HG03432 (cell line): ENCODE data around the gene NAXD.
"Not testable (repeated sequence)": the region's sequence is repeated elsewhere in the genome, so short reads cannot be mapped to it uniquely, and the experiment has no call there.

ENCODE experiments used
- ATAC-seq: cut with Tn5 transposase; IDR thresholded peaks from one replicate; pipeline ENCODE4 v1.9.1; 2021; ENCODE audit warnings: mild to moderate bottlenecking, moderate library complexity; ENCODE audit not compliant: unreplicated experiment

The NAXD gene

DNA sequence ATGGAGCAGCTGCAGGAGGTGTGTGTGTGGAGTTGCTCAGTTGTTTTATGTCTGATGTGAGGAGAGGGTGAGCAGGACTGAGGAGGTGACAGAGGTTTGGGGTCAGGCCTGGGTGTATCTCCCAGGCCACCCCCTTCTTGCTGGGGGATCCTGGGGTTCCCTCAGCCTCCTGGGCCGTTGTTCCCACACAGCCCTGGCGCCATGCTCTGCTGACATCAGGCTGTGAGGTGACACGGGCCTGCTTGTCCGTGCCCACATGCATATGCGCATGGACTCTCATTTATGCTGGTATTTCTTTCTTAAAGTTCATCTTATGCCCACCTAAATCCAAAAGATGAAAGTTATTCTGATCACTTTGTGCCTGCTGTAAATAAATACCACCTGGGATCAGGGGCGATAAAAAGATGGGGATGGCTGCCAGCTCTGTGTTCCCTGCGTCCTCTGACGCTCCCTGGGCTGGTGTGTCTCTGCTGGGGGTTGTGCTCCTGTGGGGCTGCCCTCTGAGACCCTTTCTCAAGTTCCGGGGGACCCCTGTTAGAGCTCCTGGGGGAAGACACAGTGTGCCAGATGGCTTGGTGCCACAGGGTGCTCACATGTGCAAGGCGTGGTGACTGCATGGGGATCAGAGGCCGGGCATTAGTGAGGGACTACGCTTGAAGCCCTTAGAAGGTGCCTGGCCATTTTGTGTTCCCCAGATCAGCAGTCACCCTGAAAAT lies 12.6 kb downstream of the NAXD start:
- no peak for ATAC-seq

DNA sequence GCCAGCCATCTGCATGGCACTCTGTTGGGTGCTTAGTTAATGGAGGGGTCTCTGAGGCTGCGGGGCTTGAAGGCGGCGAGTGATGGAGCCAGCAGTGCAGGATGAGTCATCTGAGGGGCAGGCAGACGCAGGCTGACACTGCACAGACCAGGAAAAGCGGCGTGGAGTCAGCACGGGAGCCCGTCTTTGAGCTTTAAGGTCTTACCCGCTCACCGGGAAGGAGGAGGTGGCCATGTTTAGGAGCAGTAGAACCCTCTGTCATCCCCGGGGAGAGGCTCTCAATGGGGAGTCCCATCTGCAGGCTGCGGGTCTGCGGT lies 13.1 kb downstream of the NAXD start:
- ATAC-seq, result no peak

GRCh38 chr13:110628952-110629701 lies 13.8 kb downstream of the NAXD start:
- no peak for ATAC-seq

DNA sequence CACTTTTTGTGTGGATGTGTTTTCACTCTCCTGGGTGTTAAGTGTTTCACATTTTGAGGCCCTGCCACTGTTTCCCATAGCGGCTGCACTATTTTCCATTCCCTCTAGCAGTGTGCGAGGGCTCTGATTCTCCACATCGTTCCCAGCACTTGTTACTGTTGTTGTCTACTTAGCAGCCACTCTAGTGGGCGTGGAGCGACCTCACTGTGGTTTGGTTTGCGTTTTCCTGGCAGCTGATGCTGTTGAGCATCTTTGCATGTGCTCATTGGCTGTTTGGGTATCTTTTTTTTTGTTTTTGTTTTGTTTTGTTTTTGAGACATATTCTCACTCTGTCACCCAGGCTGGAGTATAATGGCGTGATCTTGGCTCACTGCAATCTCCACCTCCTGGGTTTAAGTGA lies 14.4 kb downstream of the NAXD start:
- ATAC-seq, result no peak

DNA sequence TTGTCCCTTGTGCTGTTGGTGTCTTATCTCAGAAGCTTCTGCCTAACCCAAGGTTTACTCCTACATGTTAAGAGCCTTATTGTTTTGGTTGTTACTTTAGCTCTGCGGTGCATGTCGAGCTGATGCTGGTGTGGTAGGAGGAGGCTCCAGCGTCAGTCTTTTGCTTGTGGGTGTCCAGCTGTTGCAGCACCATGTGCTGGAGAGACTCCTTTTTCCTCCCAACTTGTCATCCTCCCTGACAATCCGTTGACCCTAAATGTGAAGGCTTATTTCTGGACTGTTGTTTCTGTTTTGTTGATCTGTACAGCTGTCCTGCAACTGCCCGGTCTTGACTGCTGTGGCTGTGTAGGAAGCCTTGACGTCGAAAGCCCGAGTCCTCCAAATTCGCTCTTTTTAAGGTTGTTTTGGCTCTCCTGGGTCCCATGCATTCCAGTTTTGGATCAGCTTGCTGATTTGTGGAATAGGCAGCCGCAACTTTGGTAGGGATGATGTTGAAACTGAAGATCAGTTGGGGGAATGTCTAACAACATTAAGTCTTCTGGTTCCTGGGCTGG lies 15.3 kb downstream of the NAXD start:
- ATAC-seq, result no peak

DNA sequence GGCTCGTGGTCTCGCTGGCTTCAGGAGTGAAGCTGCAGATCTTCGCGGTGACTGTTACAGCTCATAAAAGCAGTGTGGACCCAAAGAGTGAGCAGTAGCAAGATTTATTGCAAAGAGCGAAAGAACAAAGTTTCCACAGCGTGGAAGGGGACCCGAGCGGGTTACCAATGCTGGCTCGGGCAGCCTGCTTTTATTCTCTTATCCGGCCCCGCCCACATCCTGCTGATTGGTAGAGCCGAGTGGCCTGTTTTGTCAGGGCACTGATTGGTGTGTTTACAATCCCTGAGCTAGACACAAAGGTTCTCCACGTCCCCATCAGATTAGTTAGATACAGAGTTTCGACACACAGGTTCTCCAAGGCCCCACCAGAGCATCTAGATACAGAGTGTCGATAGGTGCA lies 16.9 kb downstream of the NAXD start:
- not testable (repeated sequence) for ATAC-seq

- no peak for ATAC-seq
Measured at GRCh38 chr13:110633776-110634175, 18.4 kb downstream of the NAXD start.

DNA sequence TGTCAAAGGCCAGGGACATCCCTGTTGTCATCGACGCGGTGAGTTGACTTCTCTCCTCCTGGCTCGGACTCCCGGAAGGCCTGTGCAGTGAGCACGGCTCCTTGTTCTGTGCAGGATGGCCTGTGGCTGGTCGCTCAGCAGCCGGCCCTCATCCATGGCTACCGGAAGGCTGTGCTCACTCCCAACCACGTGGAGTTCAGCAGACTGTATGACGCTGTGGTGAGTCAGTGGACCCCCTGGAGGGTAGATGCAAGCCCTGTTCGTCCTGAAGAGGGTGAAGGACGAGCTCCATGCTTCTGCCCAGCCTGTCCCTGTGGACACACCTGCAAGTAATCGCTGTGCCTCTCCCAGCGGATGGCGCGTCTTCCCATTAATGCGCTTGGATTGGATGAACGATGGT lies 19.2 kb downstream of the NAXD start:
- no peak for ATAC-seq

- no peak for ATAC-seq
Measured at GRCh38 chr13:110635405-110636002, 20.2 kb downstream of the NAXD start.

GRCh38 chr13:110636053-110636475 lies 20.7 kb downstream of the NAXD start:
- no peak for ATAC-seq

DNA sequence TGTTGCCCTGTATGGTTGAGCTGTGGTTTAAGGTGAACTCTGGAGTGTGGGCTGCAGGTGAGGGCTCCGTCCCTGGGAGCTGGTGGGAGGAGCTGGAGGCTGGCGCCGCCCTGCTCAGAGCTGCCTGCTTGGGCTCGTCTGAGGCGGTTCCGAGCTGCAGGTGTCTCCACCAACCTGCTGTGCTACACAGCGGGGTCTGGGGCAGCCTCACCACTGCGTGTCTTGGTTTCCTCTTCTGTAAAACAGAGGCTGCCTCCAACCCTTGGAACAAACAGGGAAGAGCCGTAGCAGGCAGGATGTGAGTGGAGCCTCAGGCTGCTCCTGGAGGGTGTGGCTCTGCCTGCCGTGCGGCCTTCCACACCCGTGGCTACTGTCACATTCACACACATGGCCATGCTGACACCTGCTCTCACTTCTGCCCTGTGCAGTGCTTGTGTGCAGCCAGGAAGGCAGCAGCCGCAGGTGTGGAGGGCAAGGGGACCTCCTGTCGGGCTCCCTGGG lies 21.4 kb downstream of the NAXD start:
- ATAC-seq, result no peak

DNA sequence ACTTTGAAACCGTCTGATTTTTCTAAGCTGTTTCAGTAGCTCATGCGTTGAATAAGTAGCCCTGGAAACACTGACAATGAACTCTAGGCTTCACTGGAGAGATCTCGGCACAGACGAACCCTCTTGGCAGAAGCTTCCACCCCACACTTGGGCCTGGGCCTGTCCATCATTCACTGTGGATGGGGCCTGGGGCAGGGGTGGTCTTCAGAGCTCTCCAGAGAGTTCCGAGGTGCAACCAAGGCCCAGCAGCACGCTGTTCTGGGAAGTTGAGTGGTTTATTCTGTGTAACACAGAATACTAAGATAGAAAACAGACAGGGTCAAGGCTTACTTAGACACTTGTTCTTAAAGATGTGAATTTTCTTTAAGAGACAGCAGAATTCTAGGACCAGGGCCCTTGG lies 21.9 kb downstream of the NAXD start:
- ATAC-seq, result no peak

DNA sequence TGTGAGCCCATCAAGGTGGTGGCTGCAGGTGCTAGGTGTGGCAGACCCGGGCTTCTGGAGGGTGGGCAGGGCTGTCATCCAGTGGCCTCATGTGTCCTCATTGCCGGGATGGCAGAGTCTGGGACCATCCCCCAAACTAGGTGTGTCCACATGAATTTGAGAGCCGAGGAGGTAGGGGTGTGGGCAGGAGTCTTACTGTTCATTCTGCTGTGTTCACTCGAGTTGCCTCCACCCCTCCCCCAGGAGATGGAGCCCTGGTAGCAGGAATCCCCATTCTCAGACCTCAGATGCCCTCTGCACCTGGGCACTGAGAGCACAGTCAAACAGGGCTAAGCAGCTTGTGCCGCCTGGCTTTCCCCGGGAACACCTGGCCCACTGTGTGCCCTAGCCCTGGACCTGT lies 22.4 kb downstream of the NAXD start:
- no peak for ATAC-seq

GRCh38 chr13:110638257-110638656 lies 22.9 kb downstream of the NAXD start:
- ATAC-seq, result no peak

GRCh38 chr13:110638814-110639806 lies 23.8 kb downstream of the NAXD start:
- ATAC-seq, result no peak

DNA sequence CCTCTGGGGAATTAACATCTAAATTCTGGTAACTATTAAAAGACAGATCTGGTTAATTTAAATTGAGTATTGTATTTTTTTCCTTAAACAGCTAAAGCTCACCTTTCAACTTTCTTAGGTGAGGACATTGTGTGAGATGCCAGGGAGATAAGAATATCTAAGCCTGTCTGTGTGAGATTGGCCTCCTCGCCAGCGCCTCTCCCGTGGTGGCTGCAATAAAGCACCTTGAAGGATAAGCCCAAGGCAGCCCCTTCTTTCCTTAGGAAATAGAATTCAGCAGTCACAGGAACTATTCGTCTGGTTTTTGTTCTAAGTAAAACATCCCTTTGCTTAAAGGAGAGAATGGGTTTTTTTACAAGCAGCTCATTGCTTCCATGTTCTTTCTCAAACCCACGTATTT lies 24.6 kb downstream of the NAXD start:
- ATAC-seq, result no peak

DNA sequence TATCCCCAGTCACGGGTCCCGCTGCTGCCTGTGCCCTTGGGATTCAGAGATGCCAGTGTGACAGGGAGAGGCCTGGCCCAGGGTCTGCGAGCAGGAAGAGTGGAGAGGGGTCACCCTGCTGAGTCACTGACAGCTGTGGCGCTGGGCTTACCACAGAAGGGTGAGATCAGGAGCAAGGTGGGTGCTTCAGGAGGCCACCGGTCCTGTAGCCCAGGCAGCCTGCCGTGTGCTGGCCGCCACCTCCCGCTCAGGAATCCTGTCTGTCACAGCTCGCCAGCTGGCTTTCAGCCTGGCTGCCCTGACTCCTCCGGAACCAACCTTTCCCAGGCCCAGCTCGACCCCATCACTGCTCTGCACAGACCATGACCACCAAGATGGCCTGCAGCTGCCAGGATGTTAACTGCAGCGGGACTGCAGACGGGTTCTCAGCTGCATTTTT lies 25.3 kb downstream of the NAXD start:
- no peak for ATAC-seq

- ATAC-seq, result no peak
Measured at GRCh38 chr13:110641055-110642015, 26.0 kb downstream of the NAXD start.

DNA sequence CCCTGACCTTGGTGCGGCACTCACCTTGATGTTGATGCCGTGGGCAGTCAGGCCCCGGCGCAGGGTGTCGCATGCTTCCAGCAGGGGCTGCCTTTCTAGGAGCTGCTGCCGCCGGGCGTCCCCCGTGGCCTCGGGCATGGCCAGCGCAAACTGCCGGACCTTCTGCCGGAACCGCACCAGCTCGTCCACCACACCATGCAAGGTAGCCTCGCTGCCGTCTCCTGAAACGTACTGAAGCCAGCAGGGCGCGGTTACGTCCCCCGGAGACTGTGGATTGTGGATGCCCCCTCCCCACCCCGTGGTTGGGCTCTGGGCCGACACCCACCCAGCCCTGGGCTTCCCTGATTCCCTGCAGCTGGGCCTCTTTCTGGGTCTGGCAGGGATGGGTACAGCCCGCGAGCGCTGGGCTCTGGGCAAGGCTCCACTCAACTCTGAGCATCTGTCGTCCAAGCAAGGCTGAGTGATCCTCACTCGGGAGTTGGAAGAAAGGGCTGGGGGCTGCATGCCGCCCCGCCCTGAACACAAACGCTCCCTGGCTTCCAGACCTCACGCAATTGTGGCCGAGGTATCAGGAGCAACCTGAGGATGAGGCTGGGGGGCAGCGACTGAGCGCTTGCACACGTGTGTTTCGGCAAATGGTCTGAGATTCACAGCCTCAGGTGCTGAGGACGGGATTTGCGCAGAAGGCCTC lies 27.1 kb downstream of the NAXD start:
- ATAC-seq, result no peak
